SKM-1 (cell line): ENCODE results near the gene PDAP1.
A peak's percentile ranks its signal among the peaks of the same experiment; 100 is the strongest.
"Not testable (repeated sequence)": the region's sequence is repeated elsewhere in the genome, so short reads cannot be mapped to it uniquely, and the experiment has no call there.

Experiments used
- DNase-seq: peaks from one replicate; lab custom pipeline; 2025; ENCODE audit not compliant: unreplicated experiment; lab: John Stamatoyannopoulos, UW

The PDAP1 gene

GRCh38 chr7:99380032-99380822, 28.2 kb downstream of the PDAP1 start:
- DNase-seq = peak; percentile 97

GRCh38 chr7:99379693-99380031, 28.7 kb downstream of the PDAP1 start:
- DNase-seq = not testable (repeated sequence)

- peak; percentile 78 for DNase-seq
Observed at GRCh38 chr7:99379043-99379577, 29.3 kb downstream of the PDAP1 start.

GRCh38 chr7:99375070-99375807, 33.2 kb downstream of the PDAP1 start:
- peak; percentile 39 for DNase-seq

- DNase-seq = peak; percentile 75
Observed at GRCh38 chr7:99374111-99375064, 34.0 kb downstream of the PDAP1 start, which contains the start of gene ARPC1B. Gene ARPC1B (plus strand): TSS chr7:99374730. CDS start chr7:99385715, 10,985 bp downstream.

GRCh38 chr7:99373091-99374066, 35.0 kb downstream of the PDAP1 start:
- DNase-seq = no peak

- DNase-seq = no peak
Observed at GRCh38 chr7:99372275-99373090, 35.9 kb downstream of the PDAP1 start.

- no peak for DNase-seq
Observed at GRCh38 chr7:99371376-99371920, 36.9 kb downstream of the PDAP1 start.

- DNase-seq = no peak
Observed at GRCh38 chr7:99369767-99370391, 38.5 kb downstream of the PDAP1 start.

GRCh38 chr7:99368750-99369389, 39.5 kb downstream of the PDAP1 start:
- no peak for DNase-seq

GRCh38 chr7:99366646-99367045, 41.8 kb downstream of the PDAP1 start:
- DNase-seq = no peak

GRCh38 chr7:99365318-99366141, 42.9 kb downstream of the PDAP1 start:
- no peak for DNase-seq

GRCh38 chr7:99363286-99363685, 45.1 kb downstream of the PDAP1 start:
- DNase-seq = no peak

GRCh38 chr7:99362801-99363200, 45.6 kb downstream of the PDAP1 start:
- DNase-seq = no peak

GRCh38 chr7:99359465-99360154, 48.8 kb downstream of the PDAP1 start:
- no peak for DNase-seq

GRCh38 chr7:99358521-99358920, 49.9 kb downstream of the PDAP1 start:
- DNase-seq = not testable (repeated sequence)
